GM12878 (cell line): ENCODE data around the gene ARRB2. TPM values are rescaled to one million over a fixed set of nuclear protein-coding genes. Genes with fewer than 3 reads are reported as not detected.

Experiments used
- ATAC-seq: fragments of 200-7000 bp; cut with Tn5 transposase; 3 replicates; pipeline ENCODE4 v1.9.1; 2020; ENCODE audit warnings: mild to moderate bottlenecking, moderate library complexity
- BruUV-seq: library from RNA; stranded (reverse); fragments of 400-500 nt; replicated peaks from 2 replicates; lab custom pipeline; 2021; lab: Mats Ljungman, UMichigan
- CTCF ChIA-PET: fragments of 300-600 bp; sonication (Branson Sonifier 250); formaldehyde crosslinking; extraction: SDS; loops from one replicate; lab custom pipeline; 2021; ENCODE audit warnings: inconsistent platforms; lab: Yijun Ruan, JAX
- POLR2A ChIA-PET: fragments of 350-600 bp; formaldehyde crosslinking; extraction: SDS; loops from one replicate; lab custom pipeline; 2021; ENCODE audit warnings: inconsistent platforms; lab: Charles Lee
- RAD21 ChIA-PET: fragments of 300-600 bp; sonication (Branson Sonifier 250); formaldehyde crosslinking; loops from one replicate; lab custom pipeline; 2023; ENCODE audit warnings: antibody characterized with exemption; ENCODE audit not compliant: unreplicated experiment; lab: Charles Lee
- SMC1A ChIA-PET: fragments of 300-600 bp; sonication (Branson Sonifier 250); formaldehyde crosslinking; loops from one replicate; lab custom pipeline; 2023; ENCODE audit not compliant: unreplicated experiment, uncharacterized antibody; lab: Charles Lee
- DNase-seq: peaks from one replicate; pipeline ENCODE4 v3.0.0-alpha.2; 2011; ENCODE audit warnings: low read depth, low spot score
- FAIRE-seq: peaks from 3 replicates; lab custom pipeline; 2011; peaks lifted over from hg19 to GRCh38; lab: Jason Lieb, UNC
- H2AFZ ChIP-seq: 2 replicates; pipeline ENCODE4 v1.6.0; 2011; ENCODE audit warnings: low read depth, low read length, control low read depth; ENCODE audit not compliant: control insufficient read depth
- H3K27ac ChIP-seq: 2 replicates; pipeline ENCODE4 v1.5.1; 2011; ENCODE audit warnings: control low read depth; ENCODE audit not compliant: control insufficient read depth, insufficient read depth
- H3K27me3 ChIP-seq, 2 experiments: replicated peaks in 1 of 2; 2 replicates each; pipeline versions ENCODE4 v1.6.0 to v1.6.1; 2011; ENCODE audit warnings: low read length in 1 of 2; ENCODE audit not compliant: control insufficient read depth in 2 of 2, insufficient read depth in 2 of 2
- H3K36me3 ChIP-seq, 2 experiments: 2 replicates each; pipeline ENCODE4 v1.5.1; 2011; ENCODE audit warnings: low read length in 1 of 2; ENCODE audit not compliant: control insufficient read depth in 2 of 2, insufficient read depth in 2 of 2
- H3K4me1 ChIP-seq: 2 replicates; pipeline ENCODE4 v1.6.1; 2011; ENCODE audit warnings: mild to moderate bottlenecking, low read length, moderate library complexity, mixed read lengths; ENCODE audit not compliant: control insufficient read depth, insufficient read depth
- H3K4me2 ChIP-seq: 2 replicates; pipeline ENCODE4 v1.6.0; 2011; ENCODE audit warnings: control low read depth; ENCODE audit not compliant: control insufficient read depth, insufficient read depth
- H3K4me3 ChIP-seq: fragments of 200-600 bp; sonication (generic); 2 replicates; pipeline ENCODE4 v1.5.1; 2016
- H3K79me2 ChIP-seq: 2 replicates; pipeline ENCODE4 v1.6.0; 2011; ENCODE audit warnings: low read length; ENCODE audit not compliant: control insufficient read depth, insufficient read depth
- H3K9ac ChIP-seq: 2 replicates; pipeline ENCODE4 v1.8.0; 2011; ENCODE audit warnings: low read length, control low read depth, mixed read lengths; ENCODE audit not compliant: control insufficient read depth, insufficient read depth
- H3K9me3 ChIP-seq: replicated peaks from 3 replicates; pipeline ENCODE4 v1.5.1; 2011; ENCODE audit warnings: mild to moderate bottlenecking, low read length; ENCODE audit not compliant: control insufficient read depth, insufficient read depth
- H4K20me1 ChIP-seq: 2 replicates; pipeline ENCODE4 v1.6.0; 2011; ENCODE audit not compliant: control insufficient read depth, insufficient read depth
- BCL11A ChIP-seq: IDR thresholded peaks from 2 replicates; pipeline ENCODE4 v1.6.1; 2011; ENCODE audit warnings: low read depth, low read length
- CBFB ChIP-seq: IDR thresholded peaks from 2 replicates; pipeline ENCODE4 v1.6.1; 2016; ENCODE audit warnings: antibody characterized with exemption, low read depth
- EGR1 ChIP-seq, 2 experiments: IDR thresholded peaks; 1 replicate in 1 of 2; 2 replicates in 1 of 2; pipeline ENCODE4 v1.6.1; 2011 to 2012; ENCODE audit warnings: low read depth in 2 of 2, low read length in 2 of 2, borderline replicate concordance in 1 of 2, mild to moderate bottlenecking in 1 of 2, moderate library complexity in 1 of 2
- HCFC1 ChIP-seq: fragments of 150-350 bp; IDR thresholded peaks from 2 replicates; pipeline ENCODE4 v1.6.1; 2014; ENCODE audit warnings: low read length
- JUND ChIP-seq: IDR thresholded peaks from 2 replicates; pipeline ENCODE4 v1.6.1; 2012; ENCODE audit warnings: low read depth, mild to moderate bottlenecking, low read length, improper control_type of control experiment, moderate library complexity
- MEF2B ChIP-seq: fragments of 450-650 bp; IDR thresholded peaks from 2 replicates; pipeline ENCODE4 v1.6.1; 2018; ENCODE audit warnings: mild to moderate bottlenecking, moderate library complexity; ENCODE audit not compliant: partially characterized antibody, poor library complexity, severe bottlenecking
- POLR2A ChIP-seq: IDR thresholded peaks from 2 replicates; pipeline ENCODE4 v1.6.1; 2011; ENCODE audit warnings: low read depth, mild to moderate bottlenecking, low read length
- SMAD5 ChIP-seq: IDR thresholded peaks from 2 replicates; pipeline ENCODE4 v1.6.1; 2016; ENCODE audit warnings: antibody characterized with exemption, low read depth
- WGBS: methylation state at CpG from one replicate; pipeline ENCODE4 v1.1.6; 2016; ENCODE audit warnings: low lambda C conversion rate; ENCODE audit not compliant: insufficient replicate concordance, insufficient coverage; ENCODE audit errors: missing lambda C conversion rate; 5-methylcytosine and 5-hydroxymethylcytosine counted together
- in situ Hi-C: fragments of 300-500 bp; cut with MboI; formaldehyde crosslinking; loops from 9 replicates; pipeline ENCODE4 v1.14.3; 2018; ENCODE audit warnings: mixed read lengths
- intact Hi-C: fragments of 100-400 bp; cut with micrococcal nuclease; formaldehyde crosslinking; loops from one replicate; pipeline ENCODE4 v1.14.2; 2022; ENCODE audit not compliant: unreplicated experiment
- polyA plus RNA-seq, 11 experiments: library from polyadenylated mRNA; depleted of rRNA in 4 of 11; unstranded in 6 of 11; stranded (reverse) in 5 of 11; fragments of >200 nt; fragmentation: Nextera tagmentation in 4 of 11; fragmentation: Illumina TruSeq in 1 of 11; extraction: Ambion mirVana in 4 of 11; extraction: Trizol in 1 of 11; gene quantifications; 1 replicate in 1 of 11; 2 replicates in 10 of 11; pipeline versions ENCODE4 v1.2.1 to v1.2.3, GENCODE V29; 2011 to 2016; ENCODE audit warnings: inconsistent platforms in 2 of 11, missing spikeins in 2 of 11, low read depth in 1 of 11
- total RNA-seq, 4 experiments: library from RNA; depleted of rRNA in 3 of 4; stranded (reverse); fragments of >200 nt in 3 of 4; fragmentation: Illumina TruSeq in 1 of 4; extraction: Trizol in 1 of 4; gene quantifications; 2 replicates each; pipeline versions ENCODE4 v1.2.1 to v1.2.3, GENCODE V29; 2013 to 2021
- TF ChIP-seq, protein P1 (sequence below): IDR thresholded peaks from 2 replicates; pipeline ENCODE4 v1.6.1; 2012; ENCODE audit warnings: low read depth, low read length, improper control_type of control experiment
- TF ChIP-seq, protein P2 (sequence below): fragments of 450-650 bp; IDR thresholded peaks from 2 replicates; pipeline ENCODE4 v1.6.1; 2017; ENCODE audit warnings: mild to moderate bottlenecking, moderate library complexity

ARRB2 gene
- total and polyA plus RNA-seq, 10 of the 15 experiments (the other 5 are each of a cell fraction or from before 2014, with no cell fraction given) = 6.5 to 75.2 (median 43.1) TPM

DNA sequence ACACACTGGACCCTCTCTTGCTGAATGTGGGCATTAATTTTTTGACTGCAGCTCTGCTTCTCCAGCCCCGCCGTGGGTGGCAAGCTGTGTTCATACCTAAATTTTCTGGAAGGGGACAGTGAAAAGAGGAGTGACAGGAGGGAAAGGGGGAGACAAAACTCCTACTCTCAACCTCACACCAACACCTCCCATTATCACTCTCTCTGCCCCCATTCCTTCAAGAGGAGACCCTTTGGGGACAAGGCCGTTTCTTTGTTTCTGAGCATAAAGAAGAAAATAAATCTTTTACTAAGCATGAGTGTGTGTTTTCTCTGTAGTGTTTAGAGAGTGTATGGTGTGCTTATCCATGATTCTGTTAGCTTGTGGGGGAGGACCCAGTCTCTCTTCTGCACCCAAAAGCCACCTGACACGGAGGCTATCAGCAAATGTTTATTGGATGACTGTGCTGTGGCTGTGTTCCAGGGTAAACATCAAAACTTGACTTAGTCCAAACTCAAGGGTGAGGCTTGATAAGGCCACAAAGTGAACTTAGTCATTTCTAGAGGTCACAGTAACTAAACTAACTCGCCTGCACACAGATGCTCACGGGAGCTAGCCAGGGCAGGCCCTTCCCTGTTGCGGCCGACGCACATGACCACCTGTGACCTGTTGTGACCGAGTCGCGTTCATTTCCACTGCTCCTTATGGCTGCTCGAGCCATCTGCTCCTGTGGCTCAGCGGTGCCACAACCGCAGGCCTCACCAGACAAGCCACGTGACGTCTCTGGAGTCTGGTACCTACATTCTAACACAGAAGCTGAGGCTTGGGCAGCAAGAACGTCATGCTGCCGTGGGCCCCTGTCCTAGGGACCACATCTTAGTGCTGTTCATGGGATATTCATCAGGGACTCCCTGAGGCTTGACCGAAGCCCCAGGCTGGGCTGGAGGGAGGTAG is 11.0 kb downstream of the ARRB2 start (continued):
- peak; percentile 72; the same call in 1 of the 2 replicates for TF ChIP-seq CBFB
- TF ChIP-seq MEF2B = no peak
- no peak; the same call in 1 of the 2 replicates for TF ChIP-seq SMAD5
- TF ChIP-seq HCFC1 = no peak
- TF ChIP-seq, protein P1, sequence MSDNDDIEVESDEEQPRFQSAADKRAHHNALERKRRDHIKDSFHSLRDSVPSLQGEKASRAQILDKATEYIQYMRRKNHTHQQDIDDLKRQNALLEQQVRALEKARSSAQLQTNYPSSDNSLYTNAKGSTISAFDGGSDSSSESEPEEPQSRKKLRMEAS = no peak
- peak; percentile 50; the same call in 1 of the 2 replicates for TF ChIP-seq POLR2A
- no peak for TF ChIP-seq BCL11A
- TF ChIP-seq, all 136 proteins: peak for 19

GRCh38 chr17:4722678-4723240 is 12.3 kb downstream of the ARRB2 start:
- Histone ChIP-seq H3K79me2 (no peaks in the 10 kb centered on the region), H3K4me1 (peaks cover 5% of the 10 kb centered on the region), H2AFZ (no peak overlapping the region), H3K9me3 (no peaks in the 10 kb centered on the region), H3K9ac (no peak overlapping the region), H4K20me1 (no peaks in the 10 kb centered on the region), H3K4me3 (no peak overlapping the region), H3K27ac (no peak overlapping the region), H3K36me3 (peaks cover 3 to 8% of the 10 kb centered on the region in 2 experiments; a peak in 2 of 4 replicates), H3K27me3 (no peaks in the 10 kb centered on the region), H3K4me2 (no peak overlapping the region)
- RAD21 ChIA-PET = no interaction called here
- no peak for ATAC-seq
- POLR2A ChIA-PET = no interaction called here
- intact Hi-C loops (no loop called here), in situ Hi-C loops (no loop called here)
- no peak for FAIRE-seq
- CTCF ChIA-PET = interaction anchor here (0.9 kb wide), 1 partner anchor 10 kb away, joined by 3 read pairs; no protein-coding TSS in a partner anchor
- DNase-seq = no peak
- no TSS peak for BruUV-seq
- 74% methylated on average over 16 of the region's 16 CpGs for WGBS
- SMC1A ChIA-PET = interaction anchor here (2.0 kb wide), 1 partner anchor 10 kb away, joined by 7 read pairs; no protein-coding TSS in a partner anchor
- TF ChIP-seq, protein P2, sequence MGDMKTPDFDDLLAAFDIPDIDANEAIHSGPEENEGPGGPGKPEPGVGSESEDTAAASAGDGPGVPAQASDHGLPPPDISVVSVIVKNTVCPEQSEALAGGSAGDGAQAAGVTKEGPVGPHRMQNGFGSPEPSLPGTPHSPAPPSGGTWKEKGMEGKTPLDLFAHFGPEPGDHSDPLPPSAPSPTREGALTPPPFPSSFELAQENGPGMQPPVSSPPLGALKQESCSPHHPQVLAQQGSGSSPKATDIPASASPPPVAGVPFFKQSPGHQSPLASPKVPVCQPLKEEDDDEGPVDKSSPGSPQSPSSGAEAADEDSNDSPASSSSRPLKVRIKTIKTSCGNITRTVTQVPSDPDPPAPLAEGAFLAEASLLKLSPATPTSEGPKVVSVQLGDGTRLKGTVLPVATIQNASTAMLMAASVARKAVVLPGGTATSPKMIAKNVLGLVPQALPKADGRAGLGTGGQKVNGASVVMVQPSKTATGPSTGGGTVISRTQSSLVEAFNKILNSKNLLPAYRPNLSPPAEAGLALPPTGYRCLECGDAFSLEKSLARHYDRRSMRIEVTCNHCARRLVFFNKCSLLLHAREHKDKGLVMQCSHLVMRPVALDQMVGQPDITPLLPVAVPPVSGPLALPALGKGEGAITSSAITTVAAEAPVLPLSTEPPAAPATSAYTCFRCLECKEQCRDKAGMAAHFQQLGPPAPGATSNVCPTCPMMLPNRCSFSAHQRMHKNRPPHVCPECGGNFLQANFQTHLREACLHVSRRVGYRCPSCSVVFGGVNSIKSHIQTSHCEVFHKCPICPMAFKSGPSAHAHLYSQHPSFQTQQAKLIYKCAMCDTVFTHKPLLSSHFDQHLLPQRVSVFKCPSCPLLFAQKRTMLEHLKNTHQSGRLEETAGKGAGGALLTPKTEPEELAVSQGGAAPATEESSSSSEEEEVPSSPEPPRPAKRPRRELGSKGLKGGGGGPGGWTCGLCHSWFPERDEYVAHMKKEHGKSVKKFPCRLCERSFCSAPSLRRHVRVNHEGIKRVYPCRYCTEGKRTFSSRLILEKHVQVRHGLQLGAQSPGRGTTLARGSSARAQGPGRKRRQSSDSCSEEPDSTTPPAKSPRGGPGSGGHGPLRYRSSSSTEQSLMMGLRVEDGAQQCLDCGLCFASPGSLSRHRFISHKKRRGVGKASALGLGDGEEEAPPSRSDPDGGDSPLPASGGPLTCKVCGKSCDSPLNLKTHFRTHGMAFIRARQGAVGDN = no peak
- TF ChIP-seq BCL11A = no peak
- TF ChIP-seq EGR1 (IDR thresholded peaks at IDR 0.05; ENCODE audit: borderline replicate concordance in 1 of 2, low read depth in 2 of 2, low read length in 2 of 2) = no peak
- TF ChIP-seq JUND = no peak
